ENCODE measurements around the gene FOXI1. TPM values are rescaled to one million over a fixed set of nuclear protein-coding genes. Genes with fewer than 3 reads are reported as not detected.

The FOXI1 gene
- total RNA-seq, 1 donor from 2014 or later, result not detected

GRCh38 chr5:170132269-170132975 is 26.7 kb downstream of the FOXI1 start:
- Mint-ChIP-seq H3K27me3 (ENCODE audit: low read depth, unreplicated experiment) (peaks cover 2% of the 10 kb centered on the region), H3K4me3 (ENCODE audit: unreplicated experiment) (no peak overlapping the region), H3K36me3 (ENCODE audit: low read depth, unreplicated experiment) (peaks cover 2% of the 10 kb centered on the region), H3K4me1 (ENCODE audit: low read depth, unreplicated experiment) (peaks cover 11% of the 10 kb centered on the region), H3K27ac (ENCODE audit: unreplicated experiment) (peak overlapping the region; percentile 37), H3K9me3 (ENCODE audit: unreplicated experiment) (no peaks in the 10 kb centered on the region)
- Histone ChIP-seq H3K79me2 (ENCODE audit: insufficient read depth, low read length) (no peaks in the 10 kb centered on the region), H2AFZ (ENCODE audit: low read depth, low read length) (peak overlapping the region; percentile 49), H3K4me2 (ENCODE audit: low read length) (peak overlapping the region; percentile 33), H3K36me3 (ENCODE audit: insufficient read depth, low read length) (no peaks in the 10 kb centered on the region), H3K4me3 (ENCODE audit: insufficient read depth, low read depth, low read length) (no peak overlapping the region), H3K4me1 (ENCODE audit: insufficient read depth, low read length) (peaks cover 7% of the 10 kb centered on the region), H3K9ac (ENCODE audit: low read length) (no peak overlapping the region), H3K27ac (ENCODE audit: low read depth, low read length) (no peak overlapping the region), H3K27me3 (ENCODE audit: insufficient read depth, low read length) (no peaks in the 10 kb centered on the region), H4K20me1 (ENCODE audit: insufficient read depth, low read length) (no peaks in the 10 kb centered on the region), H3K9me3 (ENCODE audit: insufficient read depth, low read depth, low read length) (no peaks in the 10 kb centered on the region)
- FAIRE-seq (peak; percentile 66), DNase-seq (ENCODE audit: low read depth) (peak; percentile 60)
- TF ChIP-seq CTCF (IDR thresholded peaks at IDR 0.05; ENCODE audit: insufficient read depth, low read depth, low read length) (no peak), EZH2 (IDR thresholded peaks at IDR 0.05; ENCODE audit: insufficient read depth, low read length) (no peak)

- H3K36me3 ChIP-seq (ENCODE audit: insufficient read depth, low read length), result no peaks in the 10 kb centered on the region
- TF ChIP-seq CTCF (IDR thresholded peaks at IDR 0.05; ENCODE audit: insufficient read depth, low read depth, low read length), result no peak
- TF ChIP-seq EZH2 (IDR thresholded peaks at IDR 0.05; ENCODE audit: insufficient read depth, low read length), result no peak
- peaks cover 2% of the 10 kb centered on the region for H3K36me3 Mint-ChIP-seq (ENCODE audit: low read depth, unreplicated experiment)
- H3K27ac ChIP-seq (ENCODE audit: low read depth, low read length), result no peak overlapping the region
- no peak overlapping the region for H3K9ac ChIP-seq (ENCODE audit: low read length)
- H3K27ac Mint-ChIP-seq (ENCODE audit: unreplicated experiment), result peak overlapping the region; percentile 37
- H3K4me1 Mint-ChIP-seq (ENCODE audit: low read depth, unreplicated experiment), result peaks cover 11% of the 10 kb centered on the region
- no peak for DNase-seq (ENCODE audit: low read depth)
- peaks cover 2% of the 10 kb centered on the region for H3K27me3 Mint-ChIP-seq (ENCODE audit: low read depth, unreplicated experiment)
- FAIRE-seq, result no peak
- H3K4me3 ChIP-seq (ENCODE audit: insufficient read depth, low read depth, low read length), result no peak overlapping the region
- H3K9me3 Mint-ChIP-seq (ENCODE audit: unreplicated experiment), result no peaks in the 10 kb centered on the region
- no peaks in the 10 kb centered on the region for H3K9me3 ChIP-seq (ENCODE audit: insufficient read depth, low read depth, low read length)
- no peaks in the 10 kb centered on the region for H4K20me1 ChIP-seq (ENCODE audit: insufficient read depth, low read length)
- peak overlapping the region; percentile 33 for H3K4me2 ChIP-seq (ENCODE audit: low read length)
- H3K79me2 ChIP-seq (ENCODE audit: insufficient read depth, low read length), result no peaks in the 10 kb centered on the region
- no peak overlapping the region for H2AFZ ChIP-seq (ENCODE audit: low read depth, low read length)
- no peaks in the 10 kb centered on the region for H3K27me3 ChIP-seq (ENCODE audit: insufficient read depth, low read length)
- H3K4me3 Mint-ChIP-seq (ENCODE audit: unreplicated experiment), result no peak overlapping the region
- H3K4me1 ChIP-seq (ENCODE audit: insufficient read depth, low read length), result peaks cover 7% of the 10 kb centered on the region
Observed at GRCh38 chr5:170132976-170133448, 27.3 kb downstream of the FOXI1 start.
